Adipose tissue (tissue), 3 donors: Measurements from ENCODE around the gene TOM1L2. TPM values are rescaled to one million over a fixed set of nuclear protein-coding genes. Genes with fewer than 3 reads are reported as not detected.
"Not testable (repeated sequence)": the region's sequence is repeated elsewhere in the genome, so short reads cannot be mapped to it uniquely, and the experiment has no call there.

Source experiments
- H3K27ac ChIP-seq: one replicate; pipeline ENCODE4 v1.5.1; 2013; ENCODE audit warnings: low read depth, low read length
- WGBS, 3 donors: extraction: QIAGEN DNeasy Blood & Tissue Kit; methylation state at CpG; one replicate each; pipeline ENCODE4 v1.1.7; 2013; 5-methylcytosine and 5-hydroxymethylcytosine counted together
- polyA plus RNA-seq, 3 donors: library from polyadenylated mRNA; stranded (reverse); fragments of 200-250 nt; gene quantifications; one replicate each; pipeline ENCODE4 v1.2.3, GENCODE V29; 2013
- donor health status: healthy with polysubstance abuse.
- donor health status: Bipolar disorder and iron deficiency.
- donor health status: healthy.

Gene TOM1L2
- polyA plus RNA-seq, 3 donors: 14.0 to 24.8 (median 16.3) TPM

- no peak overlapping the region for H3K27ac ChIP-seq
- 89 to 100% (median 96%) methylated on average over 3 of the region's 3 CpGs for WGBS, 3 donors
These were observed 18.1 kb downstream of the TOM1L2 start for GRCh38 chr17:17954079-17954478.

- WGBS, 3 donors: 96 to 97% (median 96%) methylated on average over 3 of the region's 3 CpGs
- no peak overlapping the region for H3K27ac ChIP-seq
These were observed 19.5 kb downstream of the TOM1L2 start for GRCh38 chr17:17952691-17953090.

GRCh38 chr17:17951524-17951923 is 20.7 kb downstream of the TOM1L2 start:
- no peak overlapping the region for H3K27ac ChIP-seq
- WGBS, 3 donors: 87 to 93% (median 88%) methylated on average over 5 of the region's 5 CpGs

GRCh38 chr17:17950806-17951205 is 21.4 kb downstream of the TOM1L2 start:
- no peak overlapping the region for H3K27ac ChIP-seq

GRCh38 chr17:17950347-17950746 is 21.9 kb downstream of the TOM1L2 start:
- WGBS, 3 donors: 95 to 98% (median 97%) methylated on average over 7 of the region's 7 CpGs
- H3K27ac ChIP-seq: no peak overlapping the region

More at GRCh38 chr17:17950806-17951205, 21.4 kb downstream of the TOM1L2 start:
- 95 to 100% (median 97%) methylated on average over 1 of the region's 1 CpG for WGBS, 3 donors

- no peak overlapping the region for H3K27ac ChIP-seq
- whole genome bisulfite sequencing, 3 donors: 65 to 96% (median 88%) methylated on average over 1 of the region's 1 CpG
These were observed 24.2 kb downstream of the TOM1L2 start for GRCh38 chr17:17947966-17948365.

- WGBS, 3 donors: 90 to 92% (median 91%) methylated on average over 5 of the region's 5 CpGs
These were observed 24.9 kb downstream of the TOM1L2 start for GRCh38 chr17:17947309-17947708.

GRCh38 chr17:17946093-17946492 is 26.1 kb downstream of the TOM1L2 start:
- no peak overlapping the region for H3K27ac ChIP-seq
- 78 to 95% (median 79%) methylated on average over 3 of the region's 3 CpGs for WGBS, 3 donors

More at GRCh38 chr17:17947309-17947708, 24.9 kb downstream of the TOM1L2 start:
- no peak overlapping the region for H3K27ac ChIP-seq

- H3K27ac ChIP-seq: no peak overlapping the region
- 93 to 95% (median 94%) methylated on average over 11 of the region's 11 CpGs for WGBS, 3 donors
These were observed 27.5 kb downstream of the TOM1L2 start for GRCh38 chr17:17944743-17945142.

- WGBS, 3 donors: 80 to 87% (median 87%) methylated on average over 7 of the region's 7 CpGs
- H3K27ac ChIP-seq: no peak overlapping the region
These were observed 28.0 kb downstream of the TOM1L2 start for GRCh38 chr17:17944242-17944641.

GRCh38 chr17:17943281-17943984 is 28.8 kb downstream of the TOM1L2 start:
- WGBS, 3 donors: 51 to 64% (median 52%) methylated on average over 3 of the region's 3 CpGs
- no peak overlapping the region for H3K27ac ChIP-seq

- H3K27ac ChIP-seq: no peak overlapping the region
These were observed 29.4 kb downstream of the TOM1L2 start for GRCh38 chr17:17942846-17943245.

- 53 to 68% (median 53%) methylated on average over 5 of the region's 5 CpGs for WGBS, 3 donors
- H3K27ac ChIP-seq: no peak overlapping the region
These were observed 31.2 kb downstream of the TOM1L2 start for GRCh38 chr17:17941015-17941414.

GRCh38 chr17:17940441-17940911 is 31.7 kb downstream of the TOM1L2 start:
- 50 to 56% (median 52%) methylated on average over 3 of the region's 3 CpGs for WGBS, 3 donors
- no peak overlapping the region for H3K27ac ChIP-seq

- 86 to 93% (median 92%) methylated on average over 7 of the region's 7 CpGs for WGBS, 3 donors
- H3K27ac ChIP-seq: not testable (repeated sequence)
These were observed 32.3 kb downstream of the TOM1L2 start for GRCh38 chr17:17939941-17940340.

- WGBS, 3 donors: 87 to 97% (median 96%) methylated on average over 8 of the region's 8 CpGs
- no peak overlapping the region for H3K27ac ChIP-seq
These were observed 33.7 kb downstream of the TOM1L2 start for GRCh38 chr17:17938388-17939107.

GRCh38 chr17:17937958-17938357 is 34.2 kb downstream of the TOM1L2 start:
- H3K27ac ChIP-seq: no peak overlapping the region
- WGBS, 3 donors: 89 to 90% (median 89%) methylated on average over 5 of the region's 5 CpGs

GRCh38 chr17:17937201-17937853 is 34.9 kb downstream of the TOM1L2 start:
- no peak overlapping the region for H3K27ac ChIP-seq
- 61 to 82% (median 80%) methylated on average over 4 of the region's 4 CpGs for WGBS, 3 donors
